ENCODE measurements around the gene F9.
"Not testable (repeated sequence)": the region's sequence is repeated elsewhere in the genome, so short reads cannot be mapped to it uniquely, and the experiment has no call there.

Gene F9

DNA sequence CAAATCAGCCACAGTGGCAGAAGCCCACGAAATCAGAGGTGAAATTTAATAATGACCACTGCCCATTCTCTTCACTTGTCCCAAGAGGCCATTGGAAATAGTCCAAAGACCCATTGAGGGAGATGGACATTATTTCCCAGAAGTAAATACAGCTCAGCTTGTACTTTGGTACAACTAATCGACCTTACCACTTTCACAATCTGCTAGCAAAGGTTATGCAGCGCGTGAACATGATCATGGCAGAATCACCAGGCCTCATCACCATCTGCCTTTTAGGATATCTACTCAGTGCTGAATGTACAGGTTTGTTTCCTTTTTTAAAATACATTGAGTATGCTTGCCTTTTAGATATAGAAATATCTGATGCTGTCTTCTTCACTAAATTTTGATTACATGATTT, at the start of gene F9:
Gene F9 (plus strand): TSS at position 190 of the 400 bp plus-strand sequence. CDS start 26 bp downstream, at position 216.
- no peak for DNase-seq

DNA sequence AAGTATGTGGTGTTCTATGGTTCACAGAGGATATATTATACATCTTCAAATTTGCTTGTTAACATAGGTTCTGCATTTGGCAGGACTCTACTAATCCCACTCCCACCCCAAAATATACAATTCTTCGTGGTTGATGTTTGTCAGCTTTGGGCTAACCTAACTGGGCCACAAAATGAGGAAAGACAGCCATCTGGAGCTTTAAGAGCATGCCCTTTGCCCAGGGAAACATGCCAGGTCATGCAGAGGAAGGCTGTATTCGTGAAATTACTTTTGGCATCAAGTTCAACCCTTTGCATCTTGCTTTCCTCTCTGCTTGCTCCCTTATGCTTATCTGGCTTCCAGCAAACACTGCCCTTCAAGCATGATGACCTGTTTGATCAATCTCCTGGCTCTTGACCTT, 46.8 kb upstream of the F9 start:
- DNase-seq = no peak

DNA sequence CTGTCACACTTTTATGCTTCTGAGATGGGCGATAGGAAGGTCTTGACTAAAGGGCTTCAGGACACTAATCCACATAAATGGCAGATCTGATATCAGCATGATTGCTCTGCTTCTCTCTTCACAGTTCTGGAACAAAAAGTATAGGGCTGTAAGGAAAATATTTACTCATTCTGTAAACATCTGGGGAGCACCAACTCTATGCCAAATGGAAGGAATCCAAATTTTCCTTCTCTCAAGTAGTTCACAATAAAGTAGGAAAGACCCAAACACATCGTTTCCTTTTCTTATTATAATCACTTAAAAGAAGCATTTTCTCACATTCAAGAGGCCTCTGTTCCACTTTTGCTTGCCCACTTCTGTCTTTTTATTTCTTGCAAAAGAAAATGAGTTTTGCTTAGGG, 45.9 kb upstream of the F9 start:
- DNase-seq = no peak

DNA sequence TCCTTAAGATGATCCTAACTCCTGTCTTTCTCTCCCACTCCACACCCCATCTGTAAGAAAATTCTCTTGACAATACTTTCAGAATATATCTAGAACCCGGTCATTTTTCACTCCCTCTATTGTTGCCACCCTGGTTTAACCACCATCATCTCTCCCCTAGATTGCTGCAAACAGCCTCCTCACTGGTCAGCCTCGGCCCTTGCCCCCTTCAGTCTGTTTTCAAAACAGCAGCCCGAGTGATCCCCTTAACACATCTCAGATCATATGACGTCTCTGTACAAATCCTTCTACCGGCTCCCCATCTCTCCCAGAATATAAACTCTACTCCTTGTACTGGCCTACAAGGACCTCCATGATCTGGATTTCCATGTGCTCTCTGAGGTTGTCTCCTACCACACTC, 35.2 kb upstream of the F9 start:
- DNase-seq = no peak

DNA sequence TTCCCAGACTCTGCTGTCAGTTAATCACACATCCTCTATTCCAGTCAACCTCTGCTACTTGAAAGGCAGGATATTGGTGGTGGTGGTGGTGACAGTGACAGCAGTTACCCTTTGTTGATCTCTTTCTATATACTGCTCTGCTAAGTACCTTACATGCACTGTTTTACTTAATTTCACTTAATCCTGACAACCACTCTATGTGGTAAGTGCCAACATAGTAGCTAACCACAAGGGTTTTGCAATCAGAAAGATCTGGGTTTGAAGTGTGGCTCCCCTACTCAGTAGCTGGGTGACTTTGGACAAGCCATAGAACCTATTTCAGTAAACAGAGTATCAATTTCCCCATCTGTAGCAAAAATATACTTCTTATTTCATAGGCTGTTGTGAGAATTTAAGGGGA, 24.2 kb upstream of the F9 start:
- no peak for DNase-seq

DNA sequence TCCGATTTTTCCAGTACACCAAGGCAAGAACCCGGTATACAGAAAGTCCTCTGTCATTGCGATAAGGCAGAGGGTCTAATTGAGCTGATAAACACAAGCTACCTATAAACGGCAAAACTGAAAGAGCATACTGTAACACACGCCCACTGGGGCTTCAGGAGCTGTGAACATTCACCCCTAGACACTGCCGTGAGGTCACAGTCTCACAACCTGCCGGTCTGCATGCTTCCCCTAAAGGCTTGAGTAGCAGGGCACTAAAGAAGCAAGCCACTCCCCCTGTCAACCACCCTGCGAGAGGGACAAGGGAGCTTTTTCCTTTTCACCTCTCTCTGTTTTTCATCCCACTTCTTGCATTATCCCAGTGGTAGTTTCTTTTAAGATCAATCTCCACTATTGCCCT, 22.4 kb upstream of the F9 start:
- DNase-seq = no peak

DNA sequence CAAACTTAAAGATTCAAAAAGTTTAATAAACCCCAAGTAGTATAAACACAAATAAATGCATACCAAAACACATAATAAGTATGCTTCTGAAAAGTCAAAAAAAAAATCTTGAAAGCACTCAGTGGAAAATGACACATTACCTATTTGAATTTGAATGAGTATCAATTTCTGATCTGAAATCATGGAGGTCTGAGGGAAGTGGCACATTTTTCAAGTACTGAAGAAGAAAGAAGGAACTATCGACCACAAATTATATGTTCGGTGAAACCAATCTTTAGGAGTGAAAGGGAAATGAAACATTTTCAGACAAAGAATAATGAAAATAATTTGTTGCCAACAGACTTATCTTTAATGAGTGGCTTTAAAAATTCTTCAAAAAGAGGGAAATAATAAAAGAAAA, 12.1 kb upstream of the F9 start:
- no peak for DNase-seq

DNA sequence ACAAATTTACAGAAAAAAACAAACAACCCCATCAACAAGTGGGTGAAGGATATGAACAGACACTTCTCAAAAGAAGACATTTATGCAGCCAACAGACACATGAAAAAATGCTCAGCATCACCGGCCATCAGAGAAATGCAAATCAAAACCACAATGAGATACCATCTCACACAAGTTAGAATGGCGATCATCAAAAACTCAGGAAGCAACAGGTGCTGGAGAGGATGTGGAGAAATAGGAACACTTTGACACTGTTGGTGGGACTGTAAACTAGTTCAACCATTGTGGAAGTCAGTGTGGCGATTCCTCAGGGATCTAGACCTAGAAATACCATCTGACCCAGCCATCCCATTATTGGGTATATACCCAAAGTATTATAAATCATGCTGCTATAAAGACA, 1.7 kb upstream of the F9 start:
- not testable (repeated sequence) for DNase-seq

DNA sequence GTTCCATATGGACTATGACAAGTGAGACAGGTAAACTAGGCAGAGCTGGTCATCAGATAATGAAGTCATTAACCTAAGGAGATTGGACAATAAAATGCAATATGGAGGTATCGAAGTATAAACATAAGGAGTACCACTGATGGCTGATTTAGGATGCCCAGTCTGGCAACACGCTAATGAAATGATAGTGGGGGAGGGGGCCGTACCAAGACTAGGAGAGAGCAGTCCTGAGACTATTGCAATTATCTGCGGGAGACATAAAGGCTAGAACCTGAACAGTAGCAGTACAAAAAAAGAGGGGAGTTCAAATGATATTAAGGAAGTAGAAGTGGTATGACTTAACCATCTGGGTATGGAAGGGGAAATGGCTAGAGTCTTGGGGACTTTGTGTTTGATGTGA, 2.3 kb downstream of the F9 start:
- no peak for DNase-seq

DNA sequence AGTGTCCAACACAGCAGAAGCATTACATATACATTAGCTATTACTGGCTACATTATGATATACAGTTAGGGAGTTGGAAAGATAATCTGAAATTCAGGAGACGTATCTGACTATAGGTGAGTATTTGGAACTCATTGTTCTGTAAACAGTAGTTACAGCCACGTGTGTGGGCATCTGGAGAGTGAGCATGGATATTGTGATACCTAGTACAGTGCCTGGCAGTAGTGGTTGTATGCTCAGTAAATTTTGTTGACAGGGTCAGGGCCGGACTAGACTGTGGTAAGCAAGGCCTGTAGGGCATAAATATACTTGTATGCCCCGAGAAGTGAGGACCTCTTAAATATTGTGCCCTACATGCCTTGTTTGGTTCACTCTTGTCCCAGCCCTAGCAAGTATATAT, 2.9 kb downstream of the F9 start:
- DNase-seq = no peak

DNA sequence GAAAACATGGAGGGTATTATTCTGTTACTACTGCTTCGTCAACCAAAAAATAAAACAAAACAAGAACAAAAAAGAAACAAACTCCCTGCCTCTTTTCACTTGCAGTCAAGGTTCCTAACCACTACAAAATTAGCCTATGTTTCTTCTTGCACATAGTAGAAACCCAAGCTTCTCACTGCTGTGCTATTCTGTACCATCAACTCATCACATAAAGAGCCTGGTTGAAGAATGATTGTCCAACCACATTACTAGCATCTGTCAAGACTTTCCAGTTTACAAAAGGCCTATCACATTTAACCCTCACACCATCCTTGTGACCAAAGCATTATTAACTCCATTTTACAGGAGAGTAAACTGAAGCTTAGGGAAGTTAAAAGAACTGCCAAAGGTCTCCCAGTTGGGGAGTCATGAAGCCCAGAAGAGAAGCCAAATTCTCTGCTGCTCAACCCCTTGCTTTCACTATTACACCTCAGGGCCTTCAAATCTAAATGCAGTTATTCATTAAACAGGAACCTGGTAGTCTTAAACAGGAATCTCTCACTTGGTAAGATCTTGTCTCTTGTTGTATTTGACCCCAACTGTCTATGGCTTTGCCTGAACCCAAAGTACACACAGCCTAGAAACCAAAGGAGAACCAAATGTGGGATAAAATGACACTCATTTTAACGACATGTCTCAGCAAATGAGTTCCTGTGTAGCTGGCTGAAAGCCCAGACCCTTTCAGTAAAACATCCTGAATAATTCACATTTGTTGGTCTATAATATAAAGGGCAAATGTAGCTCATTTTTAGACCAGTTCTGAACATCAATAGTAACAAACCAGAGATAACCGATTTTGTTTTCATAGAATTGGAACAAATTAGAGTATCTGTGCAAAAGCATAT, 8.6 kb downstream of the F9 start:
- DNase-seq = no peak

DNA sequence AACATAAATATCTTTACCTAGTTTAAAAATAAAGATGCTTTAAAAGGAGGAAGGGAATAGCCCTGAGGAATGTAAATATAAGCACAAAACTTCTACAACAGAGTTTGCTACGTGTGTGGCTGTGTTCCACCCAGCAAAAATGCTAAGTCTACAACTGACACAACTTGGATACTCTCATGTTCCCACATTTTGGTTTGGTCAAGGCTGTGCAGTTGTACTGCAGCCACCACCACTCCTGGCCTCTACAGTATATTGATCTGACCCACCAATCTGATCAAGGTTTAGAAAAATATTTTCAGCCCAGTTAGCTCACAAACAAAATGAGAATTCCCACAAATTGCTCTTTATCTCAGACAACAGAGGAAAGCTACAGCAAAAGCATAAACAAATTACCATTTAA, 12.1 kb downstream of the F9 start:
- DNase-seq = no peak

DNA sequence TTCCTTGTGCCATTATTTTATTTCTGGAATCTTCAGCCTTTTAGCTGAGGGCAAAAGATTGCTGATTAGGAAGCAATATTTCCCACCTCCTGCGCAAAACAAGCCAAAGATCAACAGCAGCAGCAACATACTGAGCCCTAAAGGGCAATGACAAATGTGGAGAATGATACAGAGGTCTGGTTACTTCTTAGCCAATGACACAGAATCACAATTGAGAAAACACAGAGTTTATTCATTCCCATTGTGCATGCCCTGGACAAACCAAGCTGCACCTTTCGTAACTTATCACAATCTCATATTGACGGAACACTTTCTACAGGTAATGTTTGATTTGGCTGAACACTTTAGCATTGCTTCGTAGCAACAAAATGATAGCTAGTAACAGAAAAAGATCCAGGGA, 13.4 kb downstream of the F9 start:
- no peak for DNase-seq

DNA sequence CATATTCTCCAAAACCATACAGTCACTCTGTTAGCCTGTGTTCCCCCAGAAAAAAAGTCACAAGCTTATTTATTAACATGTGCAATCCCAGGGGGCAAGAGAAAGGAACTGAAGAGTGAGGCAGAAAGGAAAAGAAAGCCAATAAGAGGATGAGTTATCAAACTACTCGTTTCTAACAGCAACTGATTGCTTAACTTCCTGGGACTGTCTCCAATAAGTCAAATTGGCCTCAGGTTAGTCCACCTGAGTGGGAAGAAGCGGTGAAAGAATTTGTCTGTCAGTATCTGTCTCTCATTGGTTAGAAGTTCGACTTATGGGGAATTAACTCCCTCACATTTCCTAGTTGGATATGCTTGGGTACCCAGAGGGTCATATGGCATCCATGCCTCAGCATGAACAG, 14.1 kb downstream of the F9 start:
- no peak for DNase-seq

DNA sequence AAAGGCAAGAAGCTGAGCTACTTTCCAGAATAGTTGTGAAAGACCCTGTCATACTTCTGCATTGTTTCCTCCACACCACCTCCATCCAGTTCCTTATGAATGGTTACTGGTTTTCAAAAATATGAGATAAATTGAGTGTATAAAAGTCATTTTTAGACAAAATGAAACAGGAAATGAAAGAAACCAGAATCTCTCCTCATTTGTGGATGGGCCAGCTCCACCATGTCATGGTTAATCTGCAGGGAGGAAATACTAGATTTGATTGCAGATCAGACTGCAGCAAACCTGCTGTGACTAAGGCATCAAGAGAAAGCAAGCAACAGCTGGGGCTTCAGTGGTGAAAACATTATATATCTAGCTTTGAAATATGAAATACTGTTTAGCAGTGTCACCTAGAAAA, 23.8 kb downstream of the F9 start:
- DNase-seq = no peak

DNA sequence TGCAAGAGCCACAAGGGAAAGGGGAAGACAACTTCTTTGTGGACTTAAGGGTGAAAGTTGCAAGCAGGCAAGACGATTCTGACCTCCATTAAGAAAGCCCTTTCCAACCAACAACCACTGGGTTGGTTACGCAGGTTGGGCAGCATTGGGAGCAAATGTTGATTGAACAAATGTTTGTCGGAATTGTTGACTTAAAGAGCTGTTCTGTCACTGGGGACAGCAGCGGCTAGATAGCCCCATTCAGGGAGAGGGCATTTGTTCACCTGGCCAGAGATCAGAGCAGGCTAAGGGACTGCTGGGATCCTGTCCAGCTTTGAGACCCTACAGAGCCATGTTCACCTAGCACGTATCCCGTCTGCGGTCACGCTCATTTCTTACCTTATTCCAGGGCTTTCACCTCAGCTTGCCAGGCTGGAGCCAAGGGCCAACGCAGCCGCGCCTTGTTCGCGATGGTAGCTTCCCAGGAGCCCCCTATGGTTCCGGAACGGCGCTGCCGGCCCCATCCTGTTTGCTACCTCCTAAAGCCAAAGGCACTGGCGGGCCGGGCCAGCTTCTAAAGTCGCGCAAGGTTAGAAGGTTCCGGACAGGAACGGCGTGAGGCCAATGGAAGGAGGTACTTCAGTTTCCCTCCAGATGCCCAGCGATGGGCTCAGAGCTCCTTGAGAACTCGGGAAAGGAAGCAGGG, 24.6 kb downstream of the F9 start:
- DNase-seq = no peak

DNA sequence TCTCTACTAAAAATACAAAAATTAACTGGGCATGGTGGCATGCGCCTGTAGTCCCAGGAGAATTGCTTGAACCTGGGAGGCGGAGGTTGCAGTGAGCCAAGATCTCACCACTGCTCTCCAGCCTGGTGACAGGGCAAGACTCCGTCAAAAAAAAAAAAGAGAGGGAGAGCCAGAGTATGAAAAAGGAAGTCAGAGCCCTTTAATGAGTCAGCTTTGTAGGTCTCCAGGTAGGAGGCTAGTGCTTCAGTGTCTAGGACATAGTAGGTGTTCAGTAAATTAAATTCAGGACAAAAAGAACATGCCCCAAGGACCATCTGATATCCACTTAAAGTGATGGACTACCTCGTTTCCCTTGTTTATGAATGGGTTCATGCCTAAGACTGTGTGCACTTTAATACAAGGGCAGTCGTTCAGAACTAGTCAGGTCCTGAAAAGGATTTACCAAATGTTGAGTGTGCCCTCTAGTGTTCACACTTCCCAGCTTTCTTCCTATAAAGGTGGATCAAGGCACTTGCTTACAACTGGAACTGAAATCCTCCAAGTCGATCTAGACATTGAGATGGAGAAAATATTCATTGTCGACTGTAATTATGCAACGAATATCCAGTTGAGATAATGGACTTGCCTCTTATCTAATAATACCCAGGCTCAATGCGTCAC, 29.0 kb downstream of the F9 start:
- DNase-seq = peak in 1 of 2 donors; percentile 3

DNA sequence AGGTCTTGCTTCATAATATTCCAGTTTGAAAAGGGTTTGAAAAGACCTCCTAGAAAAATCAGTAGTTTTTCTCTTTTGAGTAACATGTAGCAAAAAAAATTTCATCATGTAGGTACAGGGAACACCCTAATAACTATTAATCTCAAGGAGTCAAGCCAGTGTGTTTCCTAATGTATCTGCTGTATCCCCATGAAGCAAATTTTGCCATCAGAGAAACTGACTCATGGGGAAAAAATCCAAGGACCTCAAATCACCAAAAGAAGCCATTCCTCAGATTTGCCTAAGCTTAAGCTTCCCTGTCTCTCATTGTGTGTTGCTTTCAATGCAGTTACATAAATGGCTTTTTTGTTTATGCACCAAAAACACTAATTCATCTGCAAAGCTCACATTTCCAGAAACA, 29.7 kb downstream of the F9 start:
- no peak for DNase-seq

DNA sequence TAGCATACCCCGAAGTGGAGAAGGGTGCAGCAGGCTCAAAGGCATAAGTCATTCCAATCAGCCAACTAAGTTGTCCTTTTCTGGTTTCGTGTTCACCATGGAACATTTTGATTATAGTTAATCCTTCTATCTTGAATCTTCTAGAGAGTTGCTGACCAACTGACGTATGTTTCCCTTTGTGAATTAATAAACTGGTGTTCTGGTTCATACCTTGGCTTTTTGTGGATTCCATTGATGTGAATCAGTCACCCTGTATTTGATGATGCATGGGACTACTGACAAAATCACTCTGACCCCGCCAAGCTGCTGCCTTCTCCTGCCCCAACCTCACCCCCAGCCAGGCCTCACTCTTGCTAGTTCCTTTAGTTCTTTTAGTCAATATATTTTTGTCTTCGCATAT, 32.7 kb downstream of the F9 start:
- DNase-seq = no peak

DNA sequence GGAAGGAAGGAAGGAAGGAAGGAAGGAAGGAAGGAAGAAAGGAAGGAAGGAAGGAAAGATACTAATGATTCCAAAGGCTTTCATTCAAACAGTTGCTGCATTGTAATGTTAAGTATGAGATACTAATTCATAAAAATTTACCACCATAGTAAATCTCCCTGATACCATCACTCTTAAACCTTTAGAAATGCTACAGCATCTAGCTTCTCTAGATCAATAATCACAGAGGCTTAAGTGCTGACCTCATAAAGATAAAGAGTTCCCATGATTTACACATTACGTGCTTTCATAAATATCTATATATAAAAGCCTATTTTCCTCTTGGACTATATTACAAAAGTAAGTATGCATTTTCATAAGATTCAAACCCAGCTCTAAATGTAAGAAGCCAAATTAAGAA, 36.4 kb downstream of the F9 start:
- no peak for DNase-seq

DNA sequence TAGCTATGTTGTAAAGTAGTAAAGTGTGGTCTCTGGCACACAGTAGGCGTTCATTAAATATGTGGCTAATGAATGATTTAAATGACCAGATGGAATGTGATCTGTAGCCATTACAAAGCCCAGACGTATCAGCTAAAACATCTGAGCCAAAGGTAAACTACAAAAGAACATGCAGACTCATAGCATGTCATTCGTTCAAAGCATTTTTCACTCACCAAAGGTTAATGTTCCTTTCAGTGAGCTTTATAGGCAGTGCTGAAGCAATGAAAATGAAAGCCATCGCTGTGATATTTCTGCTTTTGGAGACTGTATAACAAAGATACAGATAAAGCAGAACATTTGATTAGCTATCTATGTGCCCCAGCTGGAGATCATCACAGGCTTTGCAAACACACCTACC, 50.5 kb downstream of the F9 start:
- no peak for DNase-seq

DNA sequence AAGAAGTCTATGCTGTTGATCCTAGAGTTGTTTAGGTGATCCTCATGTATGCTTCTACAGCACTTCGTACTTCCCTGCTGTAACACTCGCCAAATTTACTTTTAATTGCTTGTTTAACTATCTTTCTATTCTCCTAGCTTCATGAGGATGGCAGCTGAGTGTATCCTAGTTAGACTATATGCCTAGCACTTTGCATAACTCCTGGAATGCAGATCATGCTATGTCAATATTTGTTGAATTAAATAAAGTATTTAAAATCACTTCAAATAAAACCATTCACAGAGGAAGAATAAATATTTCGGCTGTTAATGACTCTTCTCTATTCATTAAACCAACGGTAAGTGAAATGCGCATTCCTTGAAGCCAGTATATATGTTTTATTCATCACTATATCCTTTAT, 55.1 kb downstream of the F9 start:
- DNase-seq = no peak

DNA sequence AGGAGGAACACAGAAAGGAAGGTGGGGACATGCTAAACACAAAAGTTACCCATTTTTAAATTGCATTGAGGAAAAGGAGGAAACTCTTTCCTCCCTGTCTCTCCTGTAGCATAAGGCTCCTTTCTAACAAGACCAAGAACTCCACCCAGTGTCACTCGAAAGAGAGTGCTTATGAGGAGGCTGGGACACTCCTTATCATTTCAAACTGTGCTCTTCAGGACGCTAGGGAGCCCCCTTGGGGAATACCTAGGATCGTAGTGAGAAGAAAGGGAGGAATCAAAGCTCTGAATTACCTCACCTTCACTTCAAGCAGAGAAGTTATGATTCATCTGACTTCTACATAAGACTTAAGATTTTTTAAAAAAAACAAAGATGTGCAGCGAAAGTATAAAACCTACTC, 65.5 kb downstream of the F9 start:
- DNase-seq = no peak

DNA sequence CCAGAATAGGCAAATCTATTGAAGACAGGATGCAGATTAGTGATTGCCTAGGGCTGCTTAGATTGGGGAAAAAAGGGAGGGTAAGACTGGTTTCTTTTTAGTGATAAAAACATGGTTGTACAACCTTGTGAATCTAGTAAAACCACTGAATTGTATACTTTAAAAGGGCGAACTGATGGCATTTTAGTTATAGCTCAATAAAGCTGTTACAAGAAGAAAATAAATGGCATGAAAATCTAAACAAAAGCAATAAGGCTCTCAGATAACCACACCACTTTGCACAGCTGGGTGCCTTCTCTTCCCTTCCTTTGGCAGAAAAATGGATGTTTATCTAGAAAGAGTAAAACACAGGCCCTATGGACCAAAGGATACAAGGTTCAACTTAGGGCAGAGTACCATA, 69.6 kb downstream of the F9 start:
- no peak for DNase-seq

Data from hippocampal formation (tissue), 2 donors.